Stimulated activated CD8-positive, alpha-beta memory T cell treated with anti-CD3 and anti-CD28 coated beads, Interleukin-7, amount 100 ng/mL, for 48 hours (primary cell): ENCODE data around the gene HIP1.
"Not testable (repeated sequence)": the region's sequence is repeated elsewhere in the genome, so short reads cannot be mapped to it uniquely, and the experiment has no call there.

Experiments used
- DNase-seq, 2 donors: peaks; one replicate each; pipeline ENCODE4 v3.0.0-alpha.2; 2020; ENCODE audit warnings: low read depth in 1 of 2; ENCODE audit errors: extremely low read depth in 1 of 2

HIP1 gene

DNA sequence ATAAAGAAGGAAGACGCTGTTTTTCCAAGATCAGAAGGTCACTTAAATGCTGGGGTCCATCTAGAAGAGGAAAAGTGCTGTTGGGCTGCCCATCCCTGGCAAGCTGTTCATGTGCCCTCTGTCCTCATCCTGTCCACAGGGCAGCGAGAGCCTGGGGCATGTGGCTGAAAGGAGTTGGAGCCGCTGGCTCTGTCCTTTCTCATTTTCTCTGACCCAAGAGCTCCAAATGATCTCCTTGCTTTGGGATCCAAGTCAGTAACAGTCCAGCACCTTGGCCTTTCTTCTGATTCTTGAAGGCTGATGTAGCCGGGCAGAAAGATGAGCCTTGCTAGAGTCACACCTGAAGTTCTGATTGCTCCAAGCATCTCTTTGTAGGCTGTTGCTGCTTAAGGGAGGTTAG is 202.2 kb downstream of the HIP1 start:
- no peak for DNase-seq

DNA sequence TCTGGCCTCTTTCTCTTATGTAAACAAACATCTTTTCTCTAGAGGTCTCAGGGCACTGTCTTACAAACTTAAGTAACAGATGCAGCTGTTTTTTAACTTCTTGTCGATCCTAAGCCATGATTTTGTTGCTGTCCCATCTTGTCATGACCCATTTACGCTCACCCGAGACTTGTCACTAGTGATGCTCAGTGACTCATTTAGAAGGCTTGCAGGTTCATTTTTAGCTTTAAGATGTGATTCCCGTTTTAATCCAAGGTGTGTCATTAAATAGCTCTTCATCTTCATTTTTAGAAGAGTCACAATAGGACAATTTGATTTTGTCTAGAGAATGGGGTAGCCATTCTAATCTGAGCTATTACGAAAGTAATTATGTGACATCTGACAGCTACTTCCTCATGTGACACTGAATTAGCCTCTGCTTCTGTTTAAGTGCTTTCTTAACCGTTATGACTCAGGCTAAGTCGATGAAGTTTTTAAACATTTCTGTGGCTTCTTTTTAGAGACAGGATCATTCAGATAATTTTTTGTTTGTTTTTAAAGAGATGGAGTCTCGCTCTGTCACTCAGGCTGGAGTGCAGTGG is 203.9 kb downstream of the HIP1 start:
- DNase-seq = no peak

DNA sequence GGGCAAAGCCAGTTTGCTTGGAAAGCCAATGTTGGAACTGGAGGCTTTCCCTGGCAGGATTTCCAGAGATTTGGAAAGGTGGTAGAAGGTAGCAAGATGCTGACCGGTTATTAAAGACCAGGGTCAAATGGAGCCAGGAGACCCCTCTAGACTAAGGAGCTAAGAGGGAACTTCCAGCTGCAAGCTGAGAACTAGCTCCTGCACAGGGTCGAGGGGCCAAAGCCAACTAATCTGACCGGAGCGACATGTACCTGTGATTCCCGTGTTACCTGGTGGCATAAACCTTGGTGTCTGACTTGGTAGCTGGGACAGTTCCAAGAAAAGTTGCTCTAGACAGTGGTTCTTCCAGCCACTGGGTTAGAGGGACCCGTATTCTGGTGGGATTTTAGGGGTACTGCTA is 204.8 kb downstream of the HIP1 start:
- DNase-seq = no peak

GRCh38 chr7:75532639-75533038 is 206.1 kb downstream of the HIP1 start:
- no peak for DNase-seq

DNA sequence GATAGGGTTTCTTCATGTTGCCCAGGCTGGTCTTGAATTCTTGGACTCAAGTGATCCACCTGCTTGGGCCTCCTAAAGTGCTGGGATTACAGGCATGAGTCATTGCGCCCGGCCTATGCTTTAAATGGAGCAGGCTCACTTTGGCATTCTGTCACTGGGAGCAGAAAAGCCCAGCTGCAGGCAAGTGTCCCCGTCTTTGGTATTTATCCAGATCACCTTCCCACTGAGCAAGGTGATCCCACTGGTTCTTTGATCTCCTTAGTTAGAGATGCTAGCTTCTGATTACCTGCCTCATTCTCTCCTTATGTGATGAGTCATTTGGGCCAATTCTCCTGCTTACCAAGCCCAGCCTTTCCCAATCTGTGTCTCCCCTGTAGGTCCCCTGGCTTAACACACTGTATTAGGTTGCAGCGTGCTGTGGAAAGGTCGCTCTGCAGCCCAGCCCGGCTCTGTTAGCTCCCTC is 207.4 kb downstream of the HIP1 start:
- DNase-seq = no peak

GRCh38 chr7:75527224-75527722 is 211.5 kb downstream of the HIP1 start:
- DNase-seq = peak; percentile 1

DNA sequence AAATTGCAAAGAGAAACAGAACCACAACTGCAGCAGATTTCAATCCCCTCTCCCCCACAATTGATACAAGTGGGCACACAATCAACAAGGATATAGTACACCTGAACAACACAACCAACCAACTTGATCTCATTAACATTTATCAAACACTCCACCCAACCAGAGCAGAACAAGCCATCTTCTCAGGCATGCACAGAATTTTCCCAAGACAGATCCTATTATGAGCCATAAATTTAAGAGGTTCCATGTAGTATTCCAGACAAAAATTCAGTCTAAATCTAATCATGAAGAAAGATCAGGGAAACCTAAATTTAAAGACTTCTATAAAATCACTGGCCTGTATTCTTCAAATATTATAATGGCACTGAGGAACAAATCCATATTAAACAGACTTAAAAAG is 217.0 kb downstream of the HIP1 start:
- not testable (repeated sequence) for DNase-seq

GRCh38 chr7:75518842-75519241 is 219.9 kb downstream of the HIP1 start:
- not testable (repeated sequence) for DNase-seq

GRCh38 chr7:75509033-75509432 is 229.7 kb downstream of the HIP1 start:
- not testable (repeated sequence) for DNase-seq

DNA sequence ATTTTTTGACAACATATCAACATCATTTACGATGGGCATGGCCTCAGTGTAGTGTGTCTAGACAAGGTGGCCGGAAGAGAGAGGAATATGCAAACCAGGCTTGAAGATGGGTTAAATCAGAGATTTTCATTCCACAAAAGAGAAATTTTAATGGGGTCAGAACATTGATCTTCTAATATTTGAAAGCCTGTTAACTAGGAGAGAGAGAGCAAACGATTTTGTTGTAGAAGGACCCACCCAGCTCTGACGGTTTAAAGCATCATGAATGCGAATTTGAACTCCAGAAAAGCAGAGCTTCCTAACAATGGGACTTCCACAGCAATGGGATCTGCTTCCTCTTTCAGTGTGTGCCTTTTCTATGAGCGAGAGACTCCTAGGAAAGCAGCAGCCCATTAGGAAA is 246.7 kb downstream of the HIP1 start, which contains the start of gene SPDYE5:
SPDYE5 (plus strand) TSS at position 301 of the 400 bp plus-strand sequence. CDS start 1,728 bp downstream, outside the sequence.
- not testable (repeated sequence) for DNase-seq

DNA sequence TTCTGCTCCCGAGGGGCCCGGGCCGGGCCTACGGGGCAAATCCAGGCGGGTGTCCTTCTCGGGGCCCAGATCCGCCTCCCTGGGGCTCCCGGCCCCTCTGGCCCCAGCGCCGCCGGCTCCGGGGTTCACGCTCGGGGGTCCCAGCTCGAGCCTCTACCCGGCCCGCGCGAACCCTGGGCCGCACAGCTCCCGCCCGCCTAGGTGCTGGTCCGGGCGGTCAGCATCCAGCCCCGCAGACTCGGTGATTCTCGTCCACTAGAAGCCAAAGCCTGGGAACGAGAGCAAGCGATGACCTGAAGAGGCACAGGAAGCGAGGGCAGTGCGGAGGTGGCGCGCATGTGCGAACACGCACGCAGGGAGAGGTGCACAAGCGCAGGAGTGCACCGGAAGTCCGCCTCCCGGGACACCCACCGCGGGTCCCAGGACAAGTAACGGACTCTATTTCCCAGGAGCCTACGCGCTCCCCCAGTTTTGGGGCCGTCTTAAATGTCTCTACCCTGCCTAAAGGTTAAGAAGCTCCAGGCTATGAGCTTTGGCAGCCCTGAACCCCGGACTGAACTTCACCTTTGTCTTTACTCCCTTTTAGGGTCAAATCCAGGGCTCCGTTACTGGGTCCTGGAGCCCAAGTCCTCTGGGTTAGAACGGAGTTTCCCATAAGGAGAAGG is 252.6 kb downstream of the HIP1 start, which contains the start of gene POM121C:
POM121C (minus strand) TSS at position 321 of the 665 bp plus-strand sequence. CDS start 44,803 bp downstream, outside the sequence.
- peak; percentile 77 to 90 for DNase-seq

- DNase-seq = not testable (repeated sequence)
These were observed 253.3 kb downstream of the HIP1 start for GRCh38 chr7:75485355-75485978.
